Astrocyte of the cerebellum (primary cell): Measurements from ENCODE around the gene C9orf72.
A peak's percentile ranks its signal among the peaks of the same experiment; 100 is the strongest.

Experiments used
- DNase-seq: peaks from one replicate; pipeline ENCODE4 v3.0.0-alpha.2; 2011; ENCODE audit warnings: low read depth
- H3K4me3 ChIP-seq: 2 replicates; pipeline ENCODE4 v1.5.1; 2011; ENCODE audit warnings: mild to moderate bottlenecking, low read depth, low read length, moderate library complexity
- CTCF ChIP-seq: IDR thresholded peaks from 2 replicates; pipeline ENCODE4 v1.5.1; 2012; ENCODE audit warnings: low read length, low read depth, moderate library complexity, mild to moderate bottlenecking; ENCODE audit errors: missing control alignments
- in situ Hi-C: cut with HindIII; loops from 2 replicates; pipeline ENCODE4 v1.10.0; 2017; ENCODE audit warnings: low sequenced_read_pairs

Gene C9orf72

GRCh38 chr9:27528076-27528885 is 45.0 kb downstream of the C9orf72 start:
- H3K4me3 ChIP-seq, result peak overlapping the region; percentile 54
- TF ChIP-seq CTCF, result no peak
- in situ Hi-C loops, result no loop called here
- peak; percentile 18 for DNase-seq

GRCh38 chr9:27527702-27528075 is 45.6 kb downstream of the C9orf72 start:
- in situ Hi-C loops, result no loop called here
- DNase-seq, result no peak
- H3K4me3 ChIP-seq, result peak overlapping the region; percentile 54
- TF ChIP-seq CTCF, result no peak

GRCh38 chr9:27524236-27524635 is 49.0 kb downstream of the C9orf72 start, which contains the start of gene IFNK:
Gene IFNK (plus strand): TSS chr9:27524290. CDS start chr9:27524337, 47 bp downstream.
- no peak for DNase-seq
- TF ChIP-seq CTCF, result no peak
- in situ Hi-C loops, result no loop called here
- no peak within 1 kb of the TSS for H3K4me3 ChIP-seq

GRCh38 chr9:27523141-27523540 is 50.1 kb downstream of the C9orf72 start:
- TF ChIP-seq CTCF, result no peak
- H3K4me3 ChIP-seq, result no peak overlapping the region
- in situ Hi-C loops, result no loop called here
- no peak for DNase-seq

- no peak for TF ChIP-seq CTCF
- no peak overlapping the region for H3K4me3 ChIP-seq
- in situ Hi-C loops, result no loop called here
- DNase-seq, result no peak
Observed at GRCh38 chr9:27520986-27521385, 52.3 kb downstream of the C9orf72 start.

GRCh38 chr9:27519466-27520465 is 53.5 kb downstream of the C9orf72 start:
- no peak overlapping the region for H3K4me3 ChIP-seq
- in situ Hi-C loops, result no loop called here
- DNase-seq, result no peak
- TF ChIP-seq CTCF, result no peak
